ENCODE results near the gene SIGLEC8. TPM values are rescaled to one million over a fixed set of nuclear protein-coding genes. Genes with fewer than 3 reads are reported as not detected.

Gene SIGLEC8
- total and polyA plus RNA-seq, 2 of the 4 experiments (the other 2 are of a cell fraction), result not detected

- Histone ChIP-seq H3K27ac (ENCODE audit: insufficient read depth, low read length) (no peak overlapping the region), H4K8ac (ENCODE audit: low read depth in 2 of 2, low read length in 2 of 2) (no peak overlapping the region), H2AFZ (replicated peaks; ENCODE audit: low read length, poor library complexity) (no peak overlapping the region), H3K56ac (ENCODE audit: extremely low read depth, insufficient read depth, low read length) (no peak overlapping the region), H3K4me3 (ENCODE audit: insufficient read depth, low read depth, low read length) (no peak overlapping the region), H2BK20ac (ENCODE audit: low read depth, low read length) (no peak overlapping the region), H4K20me1 (ENCODE audit: insufficient read depth, low read length) (no peaks in the 10 kb centered on the region), H3K23ac (ENCODE audit: low read depth, low read length) (no peak overlapping the region), H3K9ac (ENCODE audit: low read depth, low read length) (no peak overlapping the region), H3K14ac (replicated peaks; ENCODE audit: low read depth, low read length) (no peak overlapping the region), H3K36me3 (ENCODE audit: control insufficient read depth, insufficient read depth, low read length) (no peaks in the 10 kb centered on the region), H3K79me1 (ENCODE audit: low read depth in 1 of 2, low read length in 2 of 2) (no peaks in the 10 kb centered on the region), H3K4me1 (ENCODE audit: control insufficient read depth, insufficient read depth, low read length) (no peaks in the 10 kb centered on the region), H3K18ac (ENCODE audit: low read depth, low read length) (no peak overlapping the region), H2AK5ac (ENCODE audit: low read depth, low read length) (no peak overlapping the region), H3K27me3 (ENCODE audit: control insufficient read depth, insufficient read depth, low read length) (no peaks in the 10 kb centered on the region), H2AK9ac (replicated peaks; ENCODE audit: low read depth, low read length, poor library complexity) (no peak overlapping the region), H3K9me1 (ENCODE audit: insufficient read depth, low read length) (no peaks in the 10 kb centered on the region), H4K91ac (ENCODE audit: insufficient read depth, low read depth, low read length) (no peak overlapping the region), H4K5ac (ENCODE audit: low read depth, low read length) (no peak overlapping the region), H3K4me2 (ENCODE audit: low read depth, low read length) (no peak overlapping the region), H2BK120ac (ENCODE audit: low read depth, low read length) (no peak overlapping the region), H2BK5ac (ENCODE audit: low read depth, low read length, poor library complexity, severe bottlenecking) (no peak overlapping the region), H3K4ac (ENCODE audit: low read depth, low read length) (no peak overlapping the region), H2BK15ac (ENCODE audit: low read depth, low read length) (no peak overlapping the region), H3K9me3 (ENCODE audit: control insufficient read depth, insufficient read depth, low read length) (peaks cover 15% of the 10 kb centered on the region; the same call in 1 of the 2 replicates)
- ChIA-PET POLR2A (ENCODE audit: unreplicated experiment) (no interaction called here), CTCF (no interaction called here)
- intact Hi-C loops (cut with micrococcal nuclease) (no loop called here), in situ Hi-C loops (cut with MboI; ENCODE audit: low sequenced_read_pairs) (no loop called here), dilution Hi-C loops (cut with HindIII; ENCODE audit: low sequenced_read_pairs, unreplicated experiment) (no loop called here)
- ATAC-seq (ENCODE audit: low read depth), result no peak
- 67% methylated on average over 11 of the region's 12 CpGs; no CpG with 5 or more reads in 1 of the 2 experiments for WGBS, 2 experiments (ENCODE audit: extremely low coverage in 2 of 2, insufficient read length in 1 of 2)
- DNase-seq, result no peak
- TF ChIP-seq RAD21 (IDR thresholded peaks at IDR 0.05; ENCODE audit: low read length) (no peak), USF2 (IDR thresholded peaks at IDR 0.05; ENCODE audit: low read depth, low read length) (no peak), CEBPB (IDR thresholded peaks at IDR 0.05; ENCODE audit: low read depth, low read length) (no peak), BHLHE40 (IDR thresholded peaks at IDR 0.05; ENCODE audit: low read depth, low read length) (no peak), ELK1 (IDR thresholded peaks at IDR 0.05; ENCODE audit: borderline replicate concordance, low read depth, low read length) (no peak), RFX5 (IDR thresholded peaks at IDR 0.05; ENCODE audit: low read depth, low read length) (no peak), NFE2L2 (IDR thresholded peaks at IDR 0.05; ENCODE audit: low read depth, low read length) (no peak)
- BruUV-seq (replicated peaks), result no TSS peak
These were observed 21.5 kb upstream of the SIGLEC8 start for GRCh38 chr19:51479531-51480331.

Measured in IMR-90 (cell line).